Colonic mucosa (tissue), 4 donors: ENCODE results near the gene PLB1. TPM values are rescaled to one million over a fixed set of nuclear protein-coding genes. Genes with fewer than 3 reads are reported as not detected.

Experiments used
- DNase-seq: peaks from one replicate; pipeline ENCODE4 v3.0.0-alpha.2; 2020
- H3K27ac ChIP-seq: fragments of 200-600 bp; one replicate; pipeline ENCODE4 v1.8.0; 2021
- H3K27me3 ChIP-seq: fragments of 200-600 bp; one replicate; pipeline ENCODE4 v1.8.0; 2021
- H3K36me3 ChIP-seq: fragments of 200-600 bp; one replicate; pipeline ENCODE4 v1.8.0; 2021
- H3K4me1 ChIP-seq: fragments of 200-600 bp; one replicate; pipeline ENCODE4 v1.8.0; 2021; ENCODE audit warnings: mild to moderate bottlenecking
- H3K4me3 ChIP-seq: fragments of 200-600 bp; one replicate; pipeline ENCODE4 v1.8.0; 2021
- H3K9ac ChIP-seq, 2 donors: one replicate each; pipeline ENCODE4 v1.7.0; 2013; ENCODE audit warnings: control low read depth in 2 of 2, low read depth in 2 of 2, low read length in 2 of 2
- H3K9me3 ChIP-seq: fragments of 200-600 bp; one replicate; pipeline ENCODE4 v1.8.0; 2021
- intact Hi-C: fragments of 100-400 bp; cut with DNase I; formaldehyde crosslinking; loops from one replicate; pipeline ENCODE4 v1.14.1; 2022
- total RNA-seq, 2 donors: library from RNA; stranded (reverse); fragmentation: NEBNext Ultra II Directional in 1 of 2; extraction: Animal tissue kit (Norgen Biotek cat#: 25700) in 1 of 2; gene quantifications; one replicate each; pipeline ENCODE4 v1.2.1, GENCODE V29; 2021
- TF ChIP-seq, protein P1 (sequence below): fragments of 200-600 bp; IDR thresholded peaks from one replicate; pipeline ENCODE4 v1.8.0; 2022; ENCODE audit warnings: antibody characterized with exemption, mild to moderate bottlenecking
- donor health status: healthy.
- donor health status: DM: no; HTN: no; CAD: no.
- donor health status: DM: no; HTN: no; CAD: no.

PLB1 gene
- total RNA-seq, 2 donors from 2014 or later: 1.3 to 3.0 TPM

DNA sequence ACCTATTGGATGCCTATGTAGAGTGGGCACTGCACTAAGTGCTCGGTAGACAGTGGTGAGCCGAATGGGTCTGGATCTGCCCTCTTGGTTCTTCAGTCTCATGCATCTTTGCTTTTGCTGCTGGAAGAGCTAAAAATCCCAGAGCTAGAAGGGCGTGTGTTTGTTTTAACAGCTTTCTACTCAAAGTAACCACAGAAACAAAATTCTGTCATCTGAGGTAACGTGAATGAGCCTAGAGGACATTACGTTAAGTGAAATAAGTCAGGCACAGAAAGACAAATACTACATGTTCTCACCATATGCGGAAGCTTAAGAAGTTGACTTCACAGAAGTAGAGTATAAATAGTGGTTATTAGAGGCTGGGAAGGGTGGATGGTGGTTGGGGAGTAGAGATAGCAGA, 119.8 kb downstream of the PLB1 start:
- H3K27ac ChIP-seq: no peak overlapping the region
- H3K9ac ChIP-seq: no peak overlapping the region
- no peaks in the 10 kb centered on the region for H3K9me3 ChIP-seq
- no peaks in the 10 kb centered on the region for H3K36me3 ChIP-seq
- TF ChIP-seq, protein P1, sequence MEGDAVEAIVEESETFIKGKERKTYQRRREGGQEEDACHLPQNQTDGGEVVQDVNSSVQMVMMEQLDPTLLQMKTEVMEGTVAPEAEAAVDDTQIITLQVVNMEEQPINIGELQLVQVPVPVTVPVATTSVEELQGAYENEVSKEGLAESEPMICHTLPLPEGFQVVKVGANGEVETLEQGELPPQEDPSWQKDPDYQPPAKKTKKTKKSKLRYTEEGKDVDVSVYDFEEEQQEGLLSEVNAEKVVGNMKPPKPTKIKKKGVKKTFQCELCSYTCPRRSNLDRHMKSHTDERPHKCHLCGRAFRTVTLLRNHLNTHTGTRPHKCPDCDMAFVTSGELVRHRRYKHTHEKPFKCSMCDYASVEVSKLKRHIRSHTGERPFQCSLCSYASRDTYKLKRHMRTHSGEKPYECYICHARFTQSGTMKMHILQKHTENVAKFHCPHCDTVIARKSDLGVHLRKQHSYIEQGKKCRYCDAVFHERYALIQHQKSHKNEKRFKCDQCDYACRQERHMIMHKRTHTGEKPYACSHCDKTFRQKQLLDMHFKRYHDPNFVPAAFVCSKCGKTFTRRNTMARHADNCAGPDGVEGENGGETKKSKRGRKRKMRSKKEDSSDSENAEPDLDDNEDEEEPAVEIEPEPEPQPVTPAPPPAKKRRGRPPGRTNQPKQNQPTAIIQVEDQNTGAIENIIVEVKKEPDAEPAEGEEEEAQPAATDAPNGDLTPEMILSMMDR: no peak
- intact Hi-C loops: no loop called here
- H3K4me3 ChIP-seq: no peak overlapping the region
- H3K4me1 ChIP-seq: peaks cover under 1% of the 10 kb centered on the region
- no peak for DNase-seq
- H3K27me3 ChIP-seq: no peaks in the 10 kb centered on the region

DNA sequence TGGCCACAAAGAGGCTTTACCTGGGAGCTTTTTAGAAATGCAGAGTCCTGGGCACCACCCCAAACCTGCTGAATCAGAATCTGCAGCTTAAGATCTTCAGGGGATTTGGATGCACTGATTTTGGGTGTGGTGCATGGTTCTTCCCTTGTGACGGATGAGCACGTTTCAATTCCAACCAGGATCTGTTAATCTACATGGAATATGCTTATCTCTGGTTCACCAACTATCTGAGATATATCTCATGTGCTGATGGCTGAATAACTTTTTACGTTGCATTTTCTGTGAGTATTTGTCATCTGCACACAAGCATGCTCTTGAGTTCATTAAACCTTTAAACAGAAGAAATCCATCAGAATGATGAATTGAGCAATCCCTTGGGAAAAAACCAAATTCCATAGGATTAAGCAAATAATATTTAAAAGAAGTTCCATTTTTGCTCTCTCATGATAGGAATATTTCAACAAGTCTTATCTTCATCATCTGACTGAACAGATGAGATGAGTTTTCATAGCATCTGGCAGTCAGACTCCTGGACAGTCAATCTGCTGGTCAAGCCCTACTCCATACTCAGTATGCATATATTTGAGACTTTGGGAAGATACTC, 120.6 kb downstream of the PLB1 start:
- TF ChIP-seq, protein P1: no peak
- Histone ChIP-seq H3K27me3 (no peaks in the 10 kb centered on the region), H3K27ac (no peak overlapping the region), H3K9ac (no peak overlapping the region), H3K4me1 (peaks cover 8% of the 10 kb centered on the region), H3K36me3 (no peaks in the 10 kb centered on the region), H3K4me3 (no peak overlapping the region), H3K9me3 (no peaks in the 10 kb centered on the region)
- no peak for DNase-seq
- intact Hi-C loops: no loop called here

DNA sequence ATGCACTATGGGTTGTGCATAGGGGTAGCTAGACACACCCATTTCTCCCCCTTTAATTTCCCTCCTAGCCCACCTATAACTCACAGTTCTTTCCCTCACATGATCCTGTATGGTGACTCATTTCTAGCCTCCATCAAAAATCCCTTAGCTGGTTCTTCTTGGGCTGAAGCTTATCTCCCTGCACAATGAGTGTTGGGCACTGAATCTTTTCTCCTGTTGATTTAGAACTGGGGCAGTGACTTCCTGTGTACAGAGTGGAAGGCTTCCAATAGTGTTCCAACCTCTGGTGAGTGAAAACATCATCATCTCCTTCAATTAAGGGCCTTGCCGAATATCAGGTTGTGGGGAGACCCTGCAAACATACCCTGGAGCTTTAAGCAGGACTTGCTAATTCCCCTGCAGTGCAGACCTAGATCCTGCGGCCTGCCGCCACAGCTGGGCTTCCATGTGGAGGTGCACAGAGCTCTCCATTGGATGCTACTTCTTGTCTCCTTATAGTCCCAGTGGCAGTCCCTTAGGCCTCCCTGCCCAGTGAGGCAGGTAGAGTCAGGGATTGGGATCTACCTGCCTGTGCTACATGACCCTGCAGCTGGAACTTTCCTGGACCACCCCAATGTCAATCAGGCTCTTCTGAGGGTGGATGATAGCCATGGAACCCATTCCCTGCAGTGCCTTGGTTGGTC, 121.8 kb downstream of the PLB1 start:
- Histone ChIP-seq H3K9ac (no peak overlapping the region), H3K36me3 (no peaks in the 10 kb centered on the region), H3K9me3 (no peaks in the 10 kb centered on the region), H3K27ac (no peak overlapping the region), H3K4me1 (peaks cover 14% of the 10 kb centered on the region), H3K27me3 (no peaks in the 10 kb centered on the region), H3K4me3 (no peak overlapping the region)
- TF ChIP-seq, protein P1: no peak
- DNase-seq: no peak
- intact Hi-C loops: no loop called here

DNA sequence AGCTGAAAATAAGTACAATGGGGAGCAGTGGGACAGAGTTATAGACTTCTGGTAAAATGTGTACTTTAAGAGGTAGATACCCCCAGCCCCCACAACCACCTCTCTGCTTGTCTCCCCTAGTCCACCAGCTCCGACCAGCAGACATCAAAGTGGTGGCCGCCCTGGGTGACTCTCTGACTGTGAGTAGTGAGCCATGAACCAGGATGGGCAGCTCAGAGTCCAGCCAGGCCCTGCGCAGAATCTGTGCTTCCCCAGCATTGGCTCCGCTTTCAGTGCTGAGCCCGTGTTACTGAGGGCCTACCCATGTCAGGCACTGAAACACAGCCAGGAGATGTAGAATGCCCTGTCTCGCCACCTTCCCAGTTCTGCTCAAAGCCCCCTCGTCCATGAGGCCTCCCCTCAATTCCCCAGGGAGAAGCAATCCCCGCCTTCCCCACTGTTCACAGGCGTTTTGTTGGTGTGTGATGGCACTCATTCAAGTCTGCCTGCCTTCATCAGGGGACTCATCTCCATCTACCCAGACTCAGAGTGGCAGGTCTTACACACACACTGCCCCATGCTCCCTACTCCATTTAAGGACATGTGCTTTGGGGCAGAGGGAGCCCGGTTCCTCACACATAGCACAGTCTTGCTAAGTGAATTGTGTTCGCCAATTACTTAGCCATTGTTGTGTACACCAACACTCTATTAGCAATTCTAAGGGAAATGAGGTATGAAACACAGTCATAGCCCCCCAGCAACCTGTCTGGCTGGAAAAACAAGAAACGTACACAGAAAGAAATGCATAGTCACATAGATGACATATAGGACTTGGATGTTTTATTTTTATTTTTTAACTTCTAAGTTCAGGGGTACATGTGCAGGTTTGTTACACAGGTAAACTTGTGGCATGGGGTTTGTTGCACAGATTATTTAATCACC, 122.6 kb downstream of the PLB1 start:
- intact Hi-C loops: no loop called here
- peaks cover 17% of the 10 kb centered on the region for H3K4me1 ChIP-seq

More for the DNA sequence above, 122.6 kb downstream of the PLB1 start:
- no peak overlapping the region for H3K27ac ChIP-seq
- no peak overlapping the region for H3K4me3 ChIP-seq
- H3K9me3 ChIP-seq: no peaks in the 10 kb centered on the region
- no peak overlapping the region for H3K9ac ChIP-seq
- TF ChIP-seq, protein P1: no peak
- H3K36me3 ChIP-seq: no peaks in the 10 kb centered on the region
- H3K27me3 ChIP-seq: no peaks in the 10 kb centered on the region
- DNase-seq: no peak
